22Rv1 (cell line): ENCODE measurements around the gene PTPRG.
"Not testable (repeated sequence)": the region's sequence is repeated elsewhere in the genome, so short reads cannot be mapped to it uniquely, and the experiment has no call there.

Experiments
- H3K27ac ChIP-seq: fragments of 450-650 bp; 2 replicates; pipeline ENCODE4 v1.5.1; 2017
- ZFX ChIP-seq: fragments of 450-650 bp; IDR thresholded peaks from 2 replicates; pipeline ENCODE4 v1.6.1; 2017; ENCODE audit warnings: antibody characterized with exemption, borderline replicate concordance
- TF ChIP-seq, protein P1 (sequence below): fragments of 450-650 bp; IDR thresholded peaks from 2 replicates; pipeline ENCODE4 v1.5.1; 2017; ENCODE audit warnings: mild to moderate bottlenecking

PTPRG gene

GRCh38 chr3:61714225-61714624 is 152.9 kb downstream of the PTPRG start:
- H3K27ac ChIP-seq: no peak overlapping the region
- no peak for TF ChIP-seq ZFX
- TF ChIP-seq, protein P1, sequence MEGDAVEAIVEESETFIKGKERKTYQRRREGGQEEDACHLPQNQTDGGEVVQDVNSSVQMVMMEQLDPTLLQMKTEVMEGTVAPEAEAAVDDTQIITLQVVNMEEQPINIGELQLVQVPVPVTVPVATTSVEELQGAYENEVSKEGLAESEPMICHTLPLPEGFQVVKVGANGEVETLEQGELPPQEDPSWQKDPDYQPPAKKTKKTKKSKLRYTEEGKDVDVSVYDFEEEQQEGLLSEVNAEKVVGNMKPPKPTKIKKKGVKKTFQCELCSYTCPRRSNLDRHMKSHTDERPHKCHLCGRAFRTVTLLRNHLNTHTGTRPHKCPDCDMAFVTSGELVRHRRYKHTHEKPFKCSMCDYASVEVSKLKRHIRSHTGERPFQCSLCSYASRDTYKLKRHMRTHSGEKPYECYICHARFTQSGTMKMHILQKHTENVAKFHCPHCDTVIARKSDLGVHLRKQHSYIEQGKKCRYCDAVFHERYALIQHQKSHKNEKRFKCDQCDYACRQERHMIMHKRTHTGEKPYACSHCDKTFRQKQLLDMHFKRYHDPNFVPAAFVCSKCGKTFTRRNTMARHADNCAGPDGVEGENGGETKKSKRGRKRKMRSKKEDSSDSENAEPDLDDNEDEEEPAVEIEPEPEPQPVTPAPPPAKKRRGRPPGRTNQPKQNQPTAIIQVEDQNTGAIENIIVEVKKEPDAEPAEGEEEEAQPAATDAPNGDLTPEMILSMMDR: no peak

DNA sequence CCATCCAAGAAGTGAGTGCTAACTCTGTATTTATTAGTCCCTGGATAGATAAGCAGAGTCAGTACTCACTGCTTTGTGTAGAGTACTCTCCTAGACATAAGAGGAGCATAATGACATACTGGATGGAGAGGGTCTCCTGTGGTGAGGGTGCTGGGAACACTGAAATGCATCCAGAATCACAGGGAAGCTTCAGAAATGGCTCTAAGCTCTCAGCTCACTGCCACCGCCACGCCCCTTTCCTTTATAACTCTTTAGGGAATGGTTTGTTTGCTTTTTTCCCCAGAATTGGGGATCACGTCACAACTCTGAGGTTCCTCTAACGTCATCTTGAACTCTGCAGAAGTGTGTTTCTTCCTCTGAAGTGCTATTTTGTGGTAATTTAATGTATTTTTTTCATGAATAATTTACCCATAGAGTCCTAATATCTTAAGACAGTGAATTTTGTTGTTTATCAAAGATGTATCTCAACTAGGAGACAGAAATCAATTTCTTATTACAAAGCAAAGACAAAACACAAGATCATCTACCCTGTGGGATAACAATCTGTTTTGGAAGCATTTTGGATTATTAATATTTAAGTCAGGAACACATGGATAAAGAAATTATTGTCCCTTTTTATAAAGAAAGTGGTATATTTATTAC is 154.6 kb downstream of the PTPRG start:
- H3K27ac ChIP-seq: no peak overlapping the region
- TF ChIP-seq, protein P1: no peak
- no peak for TF ChIP-seq ZFX

- not testable (repeated sequence) for H3K27ac ChIP-seq
Observed at GRCh38 chr3:61716693-61717092, 155.3 kb downstream of the PTPRG start.

DNA sequence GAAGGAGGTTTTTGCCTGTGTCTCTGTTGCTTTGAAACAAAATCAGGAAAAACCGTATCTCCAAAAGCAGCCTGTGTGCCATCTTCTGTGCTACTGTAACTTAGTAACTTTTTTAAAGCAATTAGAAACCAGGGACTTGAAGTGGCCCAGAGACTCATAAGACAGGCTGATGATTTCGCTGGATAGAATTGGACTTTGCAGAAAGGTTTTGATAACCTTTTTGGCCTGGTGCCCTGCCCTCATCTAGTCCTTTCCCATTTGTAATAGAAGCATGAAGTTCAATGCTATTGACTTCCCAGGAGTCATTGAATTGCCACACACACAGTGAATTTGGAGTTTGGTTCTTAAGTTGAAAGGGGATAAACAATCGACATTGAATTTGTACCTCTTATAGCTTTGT is 157.2 kb downstream of the PTPRG start:
- TF ChIP-seq ZFX: no peak
- TF ChIP-seq, protein P1: no peak
- H3K27ac ChIP-seq: no peak overlapping the region

GRCh38 chr3:61719278-61719977 is 158.1 kb downstream of the PTPRG start:
- no peak overlapping the region for H3K27ac ChIP-seq

GRCh38 chr3:61723038-61723437 is 161.7 kb downstream of the PTPRG start:
- no peak for TF ChIP-seq ZFX
- TF ChIP-seq, protein P1: no peak
- no peak overlapping the region for H3K27ac ChIP-seq

More at GRCh38 chr3:61719278-61719977, 158.1 kb downstream of the PTPRG start:
- TF ChIP-seq, protein P1: no peak
- TF ChIP-seq ZFX: no peak

DNA sequence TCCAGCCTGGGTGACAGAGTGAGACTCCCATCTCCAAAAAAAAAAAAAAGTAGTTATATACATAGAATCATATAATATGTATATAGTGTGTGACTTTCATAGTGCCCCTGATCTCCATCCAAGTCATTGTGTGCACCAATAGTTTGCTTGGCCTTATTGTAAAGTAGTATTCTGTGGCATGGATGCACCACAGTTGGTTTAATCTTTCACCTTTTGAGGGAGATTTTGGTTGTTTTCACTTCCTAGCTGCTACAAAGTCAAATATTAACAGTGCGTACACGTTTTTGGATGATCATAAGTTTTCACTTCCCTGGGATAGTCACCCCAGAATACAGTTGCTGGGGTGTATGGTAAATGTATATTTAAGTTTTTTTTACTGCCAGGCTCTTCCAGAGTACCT is 162.8 kb downstream of the PTPRG start:
- no peak for TF ChIP-seq ZFX
- TF ChIP-seq, protein P1: no peak
- no peak overlapping the region for H3K27ac ChIP-seq
